Measurements from ENCODE around the gene ZNF490.

DNA sequence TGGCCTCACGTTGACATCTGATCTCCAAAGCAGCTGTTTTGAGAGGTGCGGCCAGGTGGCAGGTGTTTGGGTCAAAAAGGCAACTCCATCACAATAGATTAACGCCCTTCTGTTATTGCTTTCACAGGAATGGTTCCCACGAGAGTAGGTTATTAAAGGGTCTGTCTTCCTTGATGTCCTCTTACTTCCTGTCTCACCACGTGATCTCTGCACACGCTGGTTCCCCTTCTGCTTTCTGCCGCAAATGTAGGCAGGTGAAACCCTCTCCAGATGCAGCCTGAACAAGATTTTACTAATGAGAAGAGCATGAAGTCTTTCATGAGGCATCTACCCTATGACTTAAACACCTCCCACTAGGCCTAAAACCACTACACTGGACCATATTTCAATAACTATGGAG is 36.6 kb downstream of the ZNF490 start:
- TF ChIP-seq CTCF (IDR thresholded peaks at IDR 0.05) (no peak), EZH2 (IDR thresholded peaks at IDR 0.05; ENCODE audit: borderline replicate concordance, insufficient read depth, low read depth, low read length, poor library complexity, severe bottlenecking) (no peak)

Data from B cell (primary cell).